Astrocyte (in vitro differentiated cells and primary cell): ENCODE measurements around the gene C13orf46. TPM values are rescaled to one million over a fixed set of nuclear protein-coding genes. Genes with fewer than 3 reads are reported as not detected.
A peak's percentile ranks its signal among the peaks of the same experiment; 100 is the strongest.

Source experiments
- DNase-seq: peaks from one replicate; pipeline ENCODE4 v3.0.0-alpha.2; 2010; ENCODE audit warnings: low read depth
- FAIRE-seq: peaks from 2 replicates; lab custom pipeline; 2011; peaks lifted over from hg19 to GRCh38; lab: Jason Lieb, UNC
- H2AFZ ChIP-seq: 2 replicates; pipeline ENCODE4 v1.6.0; 2012; ENCODE audit warnings: low read depth, low read length, inconsistent platforms
- H3K27ac ChIP-seq: 2 replicates; pipeline ENCODE4 v1.5.1; 2011; ENCODE audit warnings: low read depth, low read length, inconsistent platforms
- H3K27me3 ChIP-seq: 2 replicates; pipeline ENCODE4 v1.6.0; 2011; ENCODE audit warnings: low read length, inconsistent platforms; ENCODE audit not compliant: insufficient read depth
- H3K36me3 ChIP-seq: 2 replicates; pipeline ENCODE4 v1.5.1; 2011; ENCODE audit warnings: low read length, inconsistent platforms; ENCODE audit not compliant: insufficient read depth
- H3K4me1 ChIP-seq: 2 replicates; pipeline ENCODE4 v1.5.1; 2011; ENCODE audit warnings: low read length, inconsistent platforms; ENCODE audit not compliant: insufficient read depth
- H3K4me2 ChIP-seq: 2 replicates; pipeline ENCODE4 v1.6.0; 2012; ENCODE audit warnings: low read length, inconsistent platforms
- H3K4me3 ChIP-seq: 2 replicates; pipeline ENCODE4 v1.5.1; 2011; ENCODE audit warnings: low read depth, mild to moderate bottlenecking, low read length, inconsistent platforms; ENCODE audit not compliant: insufficient read depth
- H3K79me2 ChIP-seq: 2 replicates; pipeline ENCODE4 v1.6.0; 2012; ENCODE audit warnings: mild to moderate bottlenecking, low read length, inconsistent platforms; ENCODE audit not compliant: insufficient read depth
- H3K9ac ChIP-seq: 2 replicates; pipeline ENCODE4 v1.6.0; 2012; ENCODE audit warnings: mild to moderate bottlenecking, low read length, inconsistent platforms
- H3K9me3 ChIP-seq: 2 replicates; pipeline ENCODE4 v1.5.1; 2012; ENCODE audit warnings: low read depth, mild to moderate bottlenecking, low read length, inconsistent platforms; ENCODE audit not compliant: insufficient read depth
- H4K20me1 ChIP-seq: 2 replicates; pipeline ENCODE4 v1.6.0; 2012; ENCODE audit warnings: low read length, inconsistent platforms; ENCODE audit not compliant: insufficient read depth
- H3K27ac Mint-ChIP-seq: one replicate; pipeline ENCODE4 v1.8.0; 2021; ENCODE audit warnings: mild to moderate bottlenecking, mixed read lengths; ENCODE audit not compliant: unreplicated experiment
- H3K27me3 Mint-ChIP-seq: one replicate; pipeline ENCODE4 v1.8.0; 2021; ENCODE audit warnings: low read depth, mixed read lengths; ENCODE audit not compliant: unreplicated experiment
- H3K36me3 Mint-ChIP-seq: one replicate; pipeline ENCODE4 v1.8.0; 2021; ENCODE audit warnings: low read depth, mixed read lengths; ENCODE audit not compliant: unreplicated experiment
- H3K4me1 Mint-ChIP-seq: one replicate; pipeline ENCODE4 v1.8.0; 2021; ENCODE audit warnings: low read depth, mixed read lengths; ENCODE audit not compliant: unreplicated experiment
- H3K4me3 Mint-ChIP-seq: one replicate; pipeline ENCODE4 v1.8.0; 2021; ENCODE audit warnings: mild to moderate bottlenecking, moderate library complexity, mixed read lengths; ENCODE audit not compliant: unreplicated experiment
- H3K9me3 Mint-ChIP-seq: one replicate; pipeline ENCODE4 v1.8.0; 2021; ENCODE audit warnings: mild to moderate bottlenecking, mixed read lengths; ENCODE audit not compliant: unreplicated experiment
- CTCF ChIP-seq: IDR thresholded peaks from 2 replicates; pipeline ENCODE4 v1.5.1; 2011; ENCODE audit warnings: low read depth, mild to moderate bottlenecking, inconsistent platforms, low read length, moderate library complexity; ENCODE audit not compliant: insufficient read depth
- EZH2 ChIP-seq: IDR thresholded peaks from 2 replicates; pipeline ENCODE4 v1.6.1; 2012; ENCODE audit warnings: mild to moderate bottlenecking, low read length, inconsistent platforms; ENCODE audit not compliant: insufficient read depth
- total RNA-seq: library from RNA; stranded (reverse); gene quantifications from 2 replicates; pipeline ENCODE4 v1.2.1, GENCODE V29; 2021

The C13orf46 gene
- total RNA-seq, 1 donor from 2014 or later, result 5.0 TPM

DNA sequence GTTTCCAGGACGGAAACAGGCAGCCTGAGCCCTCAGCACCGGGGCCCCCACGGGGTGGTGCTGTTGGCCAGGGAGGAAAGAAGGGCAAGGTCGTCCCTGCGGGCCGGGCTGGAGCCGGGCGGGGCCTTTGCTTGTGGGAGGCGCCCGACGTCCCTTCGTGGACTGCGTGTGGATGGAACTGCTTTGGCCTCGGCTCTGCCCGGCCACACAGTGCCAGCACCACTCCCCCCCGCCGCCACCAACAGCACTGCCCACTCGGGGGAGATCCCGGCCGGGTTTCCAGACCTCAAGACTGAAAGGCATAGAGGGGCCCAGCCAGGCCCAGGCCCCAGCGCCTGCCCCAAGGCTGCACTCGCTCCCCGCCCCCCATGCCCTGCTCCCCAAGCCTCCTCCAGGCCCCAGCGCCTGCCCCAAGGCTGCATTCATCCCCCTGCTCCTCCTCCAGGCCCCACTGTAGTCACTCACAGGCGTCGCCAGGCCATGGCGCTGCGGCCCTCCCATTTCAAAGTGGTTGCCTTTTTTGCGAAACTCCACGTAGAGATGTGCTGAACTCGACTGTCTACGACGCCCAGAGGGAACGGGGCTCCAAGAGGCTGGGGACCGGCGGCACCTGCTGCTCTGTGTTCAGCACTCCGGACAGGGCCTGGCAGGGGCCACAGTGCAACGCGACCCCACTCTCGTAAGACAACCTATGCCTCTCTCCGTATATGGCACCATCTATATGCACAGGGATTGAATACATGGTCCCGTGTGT is 22.5 kb downstream of the C13orf46 start:
- FAIRE-seq (no peak), DNase-seq (no peak)
- Histone ChIP-seq H3K4me3 (no peak overlapping the region), H3K9me3 (no peaks in the 10 kb centered on the region), H3K79me2 (no peaks in the 10 kb centered on the region), H3K27ac (no peak overlapping the region), H3K27me3 (no peaks in the 10 kb centered on the region), H3K4me1 (no peaks in the 10 kb centered on the region), H4K20me1 (peaks cover 25% of the 10 kb centered on the region), H3K36me3 (peaks cover 5% of the 10 kb centered on the region), H2AFZ (no peak overlapping the region), H3K9ac (no peak overlapping the region), H3K4me2 (no peak overlapping the region)
- Mint-ChIP-seq H3K36me3 (peaks cover 42% of the 10 kb centered on the region), H3K4me1 (no peaks in the 10 kb centered on the region), H3K4me3 (no peak overlapping the region), H3K27me3 (no peaks in the 10 kb centered on the region), H3K9me3 (peaks cover 12% of the 10 kb centered on the region), H3K27ac (no peak overlapping the region)
- peak; percentile 24 for TF ChIP-seq CTCF
- TF ChIP-seq EZH2, result no peak

DNA sequence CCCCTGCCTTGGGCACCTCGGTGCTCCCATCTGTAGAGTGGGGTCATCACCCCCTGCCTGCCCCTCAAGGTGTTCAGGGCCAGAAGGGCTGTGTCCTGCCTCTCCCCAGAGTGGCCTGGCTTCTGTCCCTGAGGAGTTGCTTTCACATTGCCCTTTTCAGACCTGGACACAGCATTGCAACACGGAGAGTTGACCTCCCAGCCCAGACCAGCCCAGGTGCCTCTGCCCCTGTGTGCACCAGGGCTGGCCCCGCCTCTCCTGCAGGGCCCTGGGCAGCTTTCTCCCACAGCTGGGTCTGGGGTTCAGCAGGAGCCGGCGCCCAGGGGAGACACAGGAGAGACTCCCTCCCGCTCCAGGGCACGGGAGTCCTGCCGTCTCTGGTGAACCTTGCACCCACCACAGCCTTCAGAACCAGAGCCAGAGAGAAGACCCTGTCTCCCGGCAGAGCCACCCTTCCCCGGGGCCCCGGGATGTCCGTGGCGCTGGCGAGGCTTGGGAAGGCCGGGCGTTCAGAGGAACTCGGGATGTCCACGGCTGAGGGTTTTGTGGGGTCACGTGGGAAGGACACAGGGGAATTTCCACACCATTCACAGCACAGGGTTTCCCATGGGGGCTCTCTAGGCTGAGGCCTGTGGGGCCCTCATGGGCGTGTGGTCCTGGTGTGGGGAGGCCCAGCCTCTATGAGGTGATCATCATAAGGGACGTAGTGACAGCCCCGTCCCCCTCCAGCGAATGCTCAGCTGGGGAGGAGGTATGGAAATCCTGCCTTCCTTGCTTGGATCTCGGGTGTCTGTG is 23.2 kb downstream of the C13orf46 start:
- H3K27ac Mint-ChIP-seq, result no peak overlapping the region
- no peak for FAIRE-seq
- H3K4me2 ChIP-seq, result no peak overlapping the region

More for the DNA sequence above, 23.2 kb downstream of the C13orf46 start:
- peaks cover 5% of the 10 kb centered on the region for H3K36me3 ChIP-seq
- DNase-seq, result no peak
- no peaks in the 10 kb centered on the region for H3K4me1 ChIP-seq
- Mint-ChIP-seq H3K36me3 (peaks cover 38% of the 10 kb centered on the region), H3K4me1 (no peaks in the 10 kb centered on the region), H3K27me3 (no peaks in the 10 kb centered on the region), H3K4me3 (no peak overlapping the region), H3K9me3 (peaks cover 10% of the 10 kb centered on the region)
- no peaks in the 10 kb centered on the region for H3K79me2 ChIP-seq
- peaks cover 25% of the 10 kb centered on the region for H4K20me1 ChIP-seq
- no peak overlapping the region for H2AFZ ChIP-seq
- no peak overlapping the region for H3K4me3 ChIP-seq
- no peak overlapping the region for H3K27ac ChIP-seq
- TF ChIP-seq CTCF, result no peak
- no peak for TF ChIP-seq EZH2
- no peak overlapping the region for H3K9ac ChIP-seq
- H3K27me3 ChIP-seq, result no peaks in the 10 kb centered on the region
- H3K9me3 ChIP-seq, result no peaks in the 10 kb centered on the region
